ENCODE measurements around the gene MPPED1.

DNA sequence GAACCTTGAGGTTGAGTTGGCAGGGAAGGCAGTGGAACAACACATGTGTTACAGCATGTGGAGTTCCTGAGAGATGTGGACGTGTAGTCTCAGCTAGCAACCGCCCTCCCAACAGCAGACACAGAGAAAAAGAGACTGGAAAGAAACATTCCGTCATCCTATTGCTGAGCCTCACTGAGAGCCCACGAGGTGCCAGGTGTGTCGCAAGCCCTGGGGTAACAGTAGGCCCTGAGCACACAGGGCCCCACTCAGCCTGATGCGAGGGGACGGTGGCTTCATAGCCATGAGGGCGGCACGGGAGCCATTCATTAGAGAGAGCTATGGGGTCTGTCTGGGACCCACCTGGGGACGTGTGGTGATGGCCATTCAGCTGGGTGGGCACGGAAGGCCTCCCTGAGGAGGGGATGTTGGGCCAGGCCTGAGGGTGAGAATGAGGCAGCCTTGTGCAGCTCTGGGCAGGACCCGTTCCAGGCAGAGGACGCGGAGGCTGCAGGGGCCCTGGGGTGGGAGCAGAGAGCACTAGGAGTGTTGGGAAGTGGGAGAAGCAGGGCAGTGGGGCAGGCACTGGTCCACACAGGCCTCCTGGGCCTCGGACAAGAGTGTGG lies 26.2 kb downstream of the MPPED1 start:
- TF ChIP-seq POLR2A (IDR thresholded peaks at IDR 0.05) = no peak
- TF ChIP-seq, protein P1, sequence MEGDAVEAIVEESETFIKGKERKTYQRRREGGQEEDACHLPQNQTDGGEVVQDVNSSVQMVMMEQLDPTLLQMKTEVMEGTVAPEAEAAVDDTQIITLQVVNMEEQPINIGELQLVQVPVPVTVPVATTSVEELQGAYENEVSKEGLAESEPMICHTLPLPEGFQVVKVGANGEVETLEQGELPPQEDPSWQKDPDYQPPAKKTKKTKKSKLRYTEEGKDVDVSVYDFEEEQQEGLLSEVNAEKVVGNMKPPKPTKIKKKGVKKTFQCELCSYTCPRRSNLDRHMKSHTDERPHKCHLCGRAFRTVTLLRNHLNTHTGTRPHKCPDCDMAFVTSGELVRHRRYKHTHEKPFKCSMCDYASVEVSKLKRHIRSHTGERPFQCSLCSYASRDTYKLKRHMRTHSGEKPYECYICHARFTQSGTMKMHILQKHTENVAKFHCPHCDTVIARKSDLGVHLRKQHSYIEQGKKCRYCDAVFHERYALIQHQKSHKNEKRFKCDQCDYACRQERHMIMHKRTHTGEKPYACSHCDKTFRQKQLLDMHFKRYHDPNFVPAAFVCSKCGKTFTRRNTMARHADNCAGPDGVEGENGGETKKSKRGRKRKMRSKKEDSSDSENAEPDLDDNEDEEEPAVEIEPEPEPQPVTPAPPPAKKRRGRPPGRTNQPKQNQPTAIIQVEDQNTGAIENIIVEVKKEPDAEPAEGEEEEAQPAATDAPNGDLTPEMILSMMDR (IDR thresholded peaks at IDR 0.05 in 8 of 11, conservative IDR thresholded peaks at IDR 0.05 in 3 of 11) = no peak
